T-helper 1 cell (primary cell): Measurements from ENCODE around the gene OXSM.

Experiments
- DNase-seq, 5 donors: peaks; one replicate each; pipeline ENCODE4 v3.0.0-alpha.2; 2012 to 2020
- total RNA-seq, 4 donors: gene quantifications; one replicate each; lab custom pipeline; 2026; lab: John Stamatoyannopoulos, UW

The OXSM gene
- total RNA-seq: 4.7 to 14.2 (median 13.2) reads per million in 4 donors

DNA sequence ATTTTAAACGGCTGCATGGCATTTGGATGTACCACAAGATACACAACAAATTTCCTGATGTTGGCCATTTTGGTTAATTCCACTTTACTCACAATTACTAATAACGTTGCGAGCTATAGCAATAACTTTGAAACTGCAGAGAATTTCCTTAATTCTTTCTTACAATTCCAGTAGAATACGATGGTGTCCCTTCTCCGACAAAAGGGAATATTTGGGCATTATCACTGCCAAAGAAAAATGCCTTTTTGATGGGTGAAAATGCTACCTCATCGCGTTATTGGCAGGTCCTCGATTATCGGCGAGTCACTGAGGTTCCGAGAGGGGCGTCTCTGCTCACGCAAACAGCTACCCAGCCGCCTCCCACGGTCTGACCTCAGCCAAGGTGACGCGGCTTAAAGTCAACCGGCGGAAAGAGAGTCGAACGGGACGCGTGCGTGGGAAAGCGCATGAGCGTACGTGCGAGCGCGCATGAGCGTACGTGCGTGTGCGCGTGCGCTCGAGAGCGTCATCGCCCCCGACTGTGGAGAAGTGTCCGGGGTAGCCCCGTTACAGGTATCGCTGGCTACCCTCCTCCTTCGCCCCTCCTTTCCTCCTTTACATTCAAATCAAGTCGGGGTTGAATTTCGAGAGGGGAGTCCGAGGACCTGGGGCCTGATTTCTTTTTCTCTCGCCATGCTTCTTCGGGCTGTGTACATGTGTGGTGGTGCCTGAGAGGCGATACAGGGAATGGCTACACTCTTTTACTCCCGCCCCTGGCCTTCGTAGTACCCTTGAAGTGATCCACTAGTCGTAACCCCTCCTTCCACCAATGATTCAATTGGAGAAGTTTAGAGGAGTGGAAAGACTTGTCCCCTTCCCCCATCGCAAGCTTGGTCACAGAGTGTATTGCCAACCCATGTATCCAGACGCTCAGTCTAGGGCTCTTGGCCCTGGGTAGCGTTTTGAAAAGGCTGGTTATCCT lies at the start of gene OXSM:
Gene OXSM (plus strand): TSS at position 495 of the 961 bp plus-strand sequence. CDS start 931 bp downstream, outside the sequence.
- peak; percentile 79 to 95 (median 85) for DNase-seq

DNA sequence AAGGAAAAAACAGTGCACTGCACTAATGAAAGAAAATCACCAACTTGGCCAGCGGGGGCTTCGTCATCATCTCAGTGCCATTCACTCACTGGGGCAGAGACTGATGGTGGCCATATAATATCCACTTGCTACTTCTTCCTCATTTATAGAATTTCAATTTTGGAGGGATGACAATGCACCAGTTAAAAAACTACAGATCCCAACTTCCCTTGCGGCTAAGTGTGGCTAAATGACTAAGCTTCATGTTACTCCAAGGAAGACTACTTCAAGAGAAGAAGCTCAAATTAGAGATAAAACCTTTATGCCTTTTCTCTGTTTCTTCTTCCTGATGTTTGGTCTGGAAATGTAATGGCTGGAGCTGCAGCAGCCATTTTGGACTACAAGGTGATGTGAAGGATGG lies 45.4 kb upstream of the OXSM start:
- DNase-seq: no peak

DNA sequence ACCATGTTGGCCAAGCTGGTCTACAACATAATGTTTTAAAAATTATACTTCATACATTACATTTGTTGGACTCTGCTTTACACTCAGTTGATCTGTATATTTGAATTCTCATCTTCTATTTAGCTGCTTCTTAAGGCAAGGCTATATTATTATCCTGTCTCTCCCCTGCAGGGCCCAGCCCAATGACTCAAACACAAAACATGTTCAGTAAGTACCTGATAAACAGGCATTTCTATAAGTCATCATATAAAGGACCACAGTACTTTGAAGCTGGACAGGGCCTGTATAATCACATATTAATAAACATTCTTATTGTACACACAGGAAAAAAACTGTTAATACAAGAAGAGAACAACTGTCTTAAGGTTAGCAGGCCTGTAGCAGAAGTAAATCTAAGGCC lies 42.9 kb upstream of the OXSM start:
- DNase-seq: no peak

- DNase-seq: no peak
Measured at GRCh38 chr3:25748189-25748588, 41.7 kb upstream of the OXSM start.

- DNase-seq: no peak
Measured at GRCh38 chr3:25749031-25749581, 40.8 kb upstream of the OXSM start.

- DNase-seq: no peak
Measured at GRCh38 chr3:25751048-25751447, 38.8 kb upstream of the OXSM start.

GRCh38 chr3:25751725-25752124 lies 38.2 kb upstream of the OXSM start:
- DNase-seq: no peak

DNA sequence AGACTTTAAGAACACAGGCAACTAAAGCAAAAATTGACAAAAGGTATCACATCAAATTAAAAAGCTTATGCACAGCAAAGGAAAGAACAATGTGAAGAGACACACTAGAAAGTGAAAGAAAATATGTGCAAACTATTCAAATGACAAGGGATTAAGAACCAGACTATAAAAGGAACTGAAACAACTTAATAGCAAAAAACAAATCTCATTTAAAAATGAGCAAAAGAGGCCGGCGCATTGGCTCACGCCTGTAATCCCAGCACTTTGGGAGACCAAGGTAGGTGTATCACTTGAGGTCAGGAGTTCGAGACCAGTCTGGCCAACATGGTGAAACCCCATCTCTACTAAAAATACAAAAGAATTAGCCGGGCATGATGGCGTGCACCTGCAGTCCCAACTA lies 21.0 kb upstream of the OXSM start:
- DNase-seq: no peak

DNA sequence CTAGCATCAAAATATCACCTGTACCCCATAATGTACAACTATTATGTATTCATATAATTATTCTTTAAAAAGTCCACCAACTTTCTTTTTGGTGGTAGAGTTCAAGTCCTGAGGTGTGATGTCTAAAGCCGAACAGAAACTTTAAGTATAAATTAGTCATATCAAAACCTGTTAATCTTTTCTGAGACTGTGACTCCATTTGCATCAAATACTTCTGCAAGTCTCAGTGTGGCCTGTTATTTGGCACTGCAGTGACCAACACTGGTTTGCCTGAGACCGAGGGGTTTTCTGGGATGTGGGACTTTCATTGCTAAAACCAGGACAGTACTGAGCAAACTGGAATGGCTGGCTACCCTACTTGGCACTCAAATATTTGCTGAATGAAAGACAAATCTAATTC lies 14.0 kb upstream of the OXSM start:
- DNase-seq: no peak

DNA sequence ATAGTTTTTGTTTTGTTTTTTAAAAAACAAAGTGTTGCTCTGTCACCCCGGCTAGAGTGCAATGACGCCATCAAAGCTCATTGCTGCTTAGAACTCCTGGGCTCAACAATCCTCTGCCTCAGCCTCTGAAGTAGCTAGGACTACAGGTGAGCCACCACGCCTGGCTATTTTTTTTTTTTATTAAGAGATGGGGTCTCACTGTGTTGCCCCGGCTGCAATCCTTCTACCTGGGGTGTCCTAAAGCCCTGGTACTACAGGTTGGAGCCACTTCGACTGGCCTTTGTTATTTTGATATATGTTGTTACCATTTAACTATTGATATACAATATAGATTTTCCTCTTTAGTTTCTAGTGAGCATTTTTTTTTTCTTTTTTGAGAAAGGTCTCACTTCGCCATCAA lies 9.3 kb upstream of the OXSM start:
- DNase-seq: no peak

GRCh38 chr3:25781145-25781757 lies 8.6 kb upstream of the OXSM start:
- no peak for DNase-seq

- DNase-seq: no peak
Measured at GRCh38 chr3:25781758-25782594, 7.9 kb upstream of the OXSM start.

DNA sequence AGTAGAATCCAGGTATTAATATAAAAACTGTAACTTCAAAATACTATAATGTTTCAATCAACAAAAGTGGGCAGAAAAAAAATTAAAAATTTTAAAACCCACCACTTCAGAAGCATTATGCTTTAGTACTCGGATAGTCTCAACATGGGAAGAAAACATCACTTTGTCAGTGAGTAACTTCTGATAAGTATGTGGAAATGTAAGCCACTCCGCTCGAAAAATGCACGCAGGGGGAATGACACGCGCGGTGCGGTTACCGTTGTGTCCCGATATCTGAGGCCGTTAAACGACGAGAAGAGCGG lies 7.3 kb upstream of the OXSM start:
- DNase-seq: no peak

GRCh38 chr3:25782938-25783660 lies 6.8 kb upstream of the OXSM start, which contains the start of gene NGLY1:
Gene NGLY1 (minus strand): TSS chr3:25783443. CDS start chr3:25783390, 53 bp downstream.
- peak; percentile 73 to 87 (median 78) for DNase-seq

- DNase-seq: peak in 1 of 5 donors; percentile 41
Measured at GRCh38 chr3:25783661-25784512, 6.0 kb upstream of the OXSM start.

- no peak for DNase-seq
Measured at GRCh38 chr3:25784971-25785370, 4.9 kb upstream of the OXSM start.

DNA sequence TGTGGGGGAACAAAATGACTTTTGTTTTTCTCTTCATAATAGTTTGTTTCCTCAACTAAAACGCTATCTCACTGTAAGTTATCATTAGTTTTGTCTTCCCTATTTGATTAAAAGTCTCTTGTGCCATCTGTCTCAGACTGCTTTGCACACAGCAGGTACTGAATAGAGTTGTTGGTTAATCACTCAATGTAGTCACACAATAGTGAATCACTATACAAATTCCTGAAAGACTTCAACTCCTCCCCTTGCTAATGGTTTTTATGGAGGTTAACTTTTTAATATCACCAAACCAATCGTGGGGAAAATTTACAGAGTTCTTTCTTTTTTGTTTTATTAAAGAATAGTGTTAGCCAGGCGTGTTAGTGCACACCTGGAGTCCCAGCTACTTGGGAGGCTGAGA lies 4.1 kb upstream of the OXSM start:
- no peak for DNase-seq

DNA sequence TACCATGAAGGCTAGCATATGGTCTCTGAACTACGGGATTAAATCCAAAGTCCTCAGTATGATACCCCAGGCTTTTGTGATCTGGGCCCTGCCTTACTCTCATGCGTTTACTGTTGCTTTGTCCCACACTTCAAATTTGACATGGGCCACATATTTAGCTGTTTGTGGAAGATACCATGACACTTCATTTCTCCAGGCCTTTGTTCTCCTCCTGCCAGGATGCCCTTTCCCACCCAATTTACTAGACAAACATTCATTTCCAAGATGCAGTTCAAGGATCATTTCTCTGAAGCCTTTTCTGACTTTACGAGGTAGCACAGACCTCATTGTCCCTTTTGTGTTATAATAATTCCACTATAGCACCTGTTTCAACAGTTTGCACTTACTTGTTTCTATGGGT lies 2.2 kb upstream of the OXSM start:
- DNase-seq: no peak

- DNase-seq: no peak
Measured at GRCh38 chr3:25789209-25789595, 688 bp upstream of the OXSM start.

- no peak for DNase-seq
Measured at GRCh38 chr3:25801786-25802185, 11.9 kb downstream of the OXSM start.

- DNase-seq: no peak
Measured at GRCh38 chr3:25803833-25804232, 13.9 kb downstream of the OXSM start.
